Left renal pelvis (tissue), 4 donors: ENCODE data around the gene PTGR3. TPM values are rescaled to one million over a fixed set of nuclear protein-coding genes. Genes with fewer than 3 reads are reported as not detected.

Source experiments
- DNase-seq, 4 donors: peaks; one replicate each; pipeline ENCODE4 v3.0.0-alpha.2; 2013; ENCODE audit warnings: low read depth in 4 of 4, low spot score in 3 of 4
- polyA plus RNA-seq, 4 donors: library from polyadenylated mRNA; unstranded; fragments of 120-200 nt; gene quantifications; one replicate each; pipeline ENCODE4 v1.2.1, GENCODE V29; 2013; ENCODE audit not compliant: insufficient read length in 4 of 4

PTGR3 gene, protein sequence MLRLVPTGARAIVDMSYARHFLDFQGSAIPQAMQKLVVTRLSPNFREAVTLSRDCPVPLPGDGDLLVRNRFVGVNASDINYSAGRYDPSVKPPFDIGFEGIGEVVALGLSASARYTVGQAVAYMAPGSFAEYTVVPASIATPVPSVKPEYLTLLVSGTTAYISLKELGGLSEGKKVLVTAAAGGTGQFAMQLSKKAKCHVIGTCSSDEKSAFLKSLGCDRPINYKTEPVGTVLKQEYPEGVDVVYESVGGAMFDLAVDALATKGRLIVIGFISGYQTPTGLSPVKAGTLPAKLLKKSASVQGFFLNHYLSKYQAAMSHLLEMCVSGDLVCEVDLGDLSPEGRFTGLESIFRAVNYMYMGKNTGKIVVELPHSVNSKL
- polyA plus RNA-seq, result 10 to 100 TPM; 25.8 to 44.6 (median 42.1) TPM

DNA sequence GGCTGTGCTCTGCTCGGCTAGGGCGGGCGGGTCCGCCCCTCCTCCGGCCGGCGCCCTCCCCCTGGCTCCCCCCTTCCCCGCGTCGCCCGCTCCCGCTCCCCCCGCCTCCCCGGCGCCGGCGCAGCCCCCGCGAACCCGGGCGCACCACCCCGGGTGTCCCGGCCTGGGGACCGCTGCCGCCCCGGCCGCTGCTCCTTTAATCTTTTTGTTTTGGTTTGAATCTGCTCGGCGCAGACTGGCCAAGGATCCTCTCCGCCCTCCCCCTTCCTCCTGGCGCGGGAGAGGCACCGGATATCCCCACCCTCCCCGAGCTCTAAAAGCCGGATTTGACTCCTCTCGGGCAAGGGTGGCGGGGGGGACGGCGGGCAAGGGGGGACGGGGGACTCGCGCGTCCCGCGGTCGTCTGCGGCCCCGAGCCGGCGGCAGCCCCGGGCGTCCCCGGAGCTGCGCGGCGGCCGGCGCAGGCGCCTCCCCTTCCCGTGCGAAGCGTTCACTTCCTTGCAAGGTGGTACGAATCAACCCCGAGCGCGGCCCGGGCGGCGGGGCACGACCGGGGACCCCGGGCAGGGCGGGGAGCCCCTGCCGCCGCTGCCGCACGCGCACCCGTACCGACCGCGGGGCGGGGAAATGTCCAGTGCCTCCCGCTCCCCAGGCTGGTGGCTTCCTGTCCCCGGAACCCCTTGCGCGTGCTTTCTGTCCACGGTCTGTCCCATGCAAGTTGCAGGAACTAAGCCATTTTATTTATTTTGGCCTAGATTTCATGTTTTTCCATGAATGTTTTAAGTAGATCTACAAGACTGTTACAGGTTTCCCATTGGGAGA lies at the start of gene PTGR3:
Gene PTGR3 (minus strand): TSS at position 11 of the 822 bp plus-strand sequence. CDS start 81 bp downstream, outside the sequence.
- no peak for DNase-seq

DNA sequence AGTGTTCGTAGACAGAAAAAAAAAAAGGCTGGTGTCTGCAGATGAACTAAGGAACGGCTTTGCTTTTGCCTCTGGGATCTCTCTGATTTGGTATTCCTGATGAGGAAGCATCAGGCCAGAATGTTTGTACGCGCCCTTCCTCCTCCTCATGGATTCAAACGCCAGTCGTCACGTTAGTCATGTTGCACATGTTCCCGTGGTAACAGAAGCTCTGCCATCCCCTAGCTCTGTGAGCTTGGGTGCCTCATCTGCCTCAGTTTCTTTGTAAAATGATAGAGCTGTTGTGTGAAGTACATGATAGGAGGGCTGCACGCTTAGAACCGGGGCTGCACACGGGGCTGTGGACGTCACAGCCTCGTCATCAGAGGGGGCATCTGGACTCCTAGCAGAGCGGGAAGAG lies 48.7 kb upstream of the PTGR3 start:
- no peak for DNase-seq

DNA sequence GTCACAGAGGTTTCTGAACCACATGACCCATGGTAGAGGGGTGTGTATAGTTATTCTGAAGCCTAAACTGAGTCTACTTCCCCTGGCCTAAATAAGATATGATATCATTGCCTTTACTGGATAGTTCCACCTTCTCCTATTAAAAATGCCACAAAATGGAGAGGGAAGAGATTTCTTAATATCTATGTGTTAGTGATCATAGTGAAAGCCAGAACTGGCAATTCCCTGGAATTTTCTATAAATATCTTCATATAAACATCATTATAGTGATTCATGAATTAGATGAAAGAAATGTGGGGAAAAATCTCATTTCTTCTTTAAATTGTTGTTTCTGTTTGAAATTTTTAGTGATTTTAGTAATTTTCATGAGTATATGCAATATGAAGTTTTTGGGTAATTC lies 47.4 kb upstream of the PTGR3 start:
- no peak for DNase-seq

DNA sequence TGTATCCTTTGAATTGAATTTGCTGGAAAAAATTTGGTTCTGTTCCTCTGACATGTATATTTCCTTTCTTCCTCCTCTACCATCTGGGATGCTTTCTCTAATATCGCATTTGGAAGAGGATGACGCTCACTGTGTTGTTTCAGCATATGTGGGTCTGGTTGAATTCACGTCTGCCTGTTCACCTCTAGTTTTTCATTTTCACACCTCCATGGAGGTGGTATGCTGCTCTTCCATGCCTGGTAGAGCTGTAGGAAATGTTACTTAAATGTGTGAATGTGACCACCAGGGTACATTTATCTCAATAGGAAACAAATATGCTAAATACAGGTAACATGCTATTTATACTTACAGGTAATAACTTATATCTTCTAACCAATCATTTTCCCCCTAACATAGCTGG lies 46.2 kb upstream of the PTGR3 start:
- DNase-seq, result no peak

DNA sequence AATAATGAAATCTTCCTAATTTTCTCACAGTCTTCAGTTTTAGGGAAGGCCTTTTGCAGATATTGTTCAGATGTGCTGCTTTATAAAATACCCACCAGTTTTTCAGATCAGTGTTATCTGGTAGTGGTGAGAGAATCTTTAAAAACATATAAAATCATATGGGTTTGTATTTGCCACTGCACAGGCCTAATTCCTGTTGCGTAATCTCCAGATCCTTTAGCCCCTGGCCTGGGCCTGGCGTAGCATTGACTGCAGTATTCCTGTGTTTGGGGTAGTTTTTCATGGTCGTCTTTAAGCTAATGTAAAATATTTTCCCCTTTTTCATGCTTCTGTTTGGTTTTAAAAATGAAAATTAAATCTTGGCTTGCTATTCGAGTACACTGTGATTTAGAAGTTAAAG lies 44.8 kb upstream of the PTGR3 start:
- DNase-seq, result no peak

DNA sequence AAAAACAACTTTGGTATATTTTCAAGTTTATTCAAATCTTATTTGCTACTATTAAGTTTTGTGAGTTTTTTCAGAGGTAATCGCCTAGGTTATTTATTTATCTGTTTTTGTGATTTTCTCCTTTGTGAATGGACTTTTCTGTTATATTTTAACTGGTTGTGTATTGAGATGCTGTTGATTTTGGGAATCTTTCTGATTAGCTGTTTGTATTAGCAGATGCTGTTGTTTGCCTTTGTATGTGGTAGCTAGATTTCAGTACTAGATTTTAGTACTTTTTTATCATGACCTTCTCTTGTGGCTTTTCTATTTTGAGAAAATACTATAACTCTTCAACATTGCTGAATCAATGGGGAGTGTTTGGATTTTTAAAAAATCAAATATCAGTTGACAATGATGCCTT lies 44.1 kb upstream of the PTGR3 start:
- no peak for DNase-seq

DNA sequence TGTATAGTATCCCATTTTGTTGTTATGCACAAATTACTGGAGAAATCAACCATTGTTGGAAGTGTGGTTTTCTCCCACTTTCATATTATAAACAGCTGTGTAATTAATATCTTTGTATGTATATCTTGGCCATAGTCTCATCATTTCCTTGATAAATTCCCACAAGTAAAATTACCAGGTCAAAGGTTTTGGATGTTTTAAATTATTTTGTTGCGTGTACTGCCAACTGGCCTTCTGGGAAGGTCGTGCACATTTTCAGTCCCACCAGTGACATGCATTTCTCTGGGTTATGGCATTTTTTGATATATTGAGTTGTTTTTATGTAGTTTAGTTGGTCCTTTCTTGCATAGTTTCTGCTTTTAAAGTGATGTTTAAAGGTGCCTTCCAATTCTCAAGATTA lies 43.2 kb upstream of the PTGR3 start:
- DNase-seq, result no peak

DNA sequence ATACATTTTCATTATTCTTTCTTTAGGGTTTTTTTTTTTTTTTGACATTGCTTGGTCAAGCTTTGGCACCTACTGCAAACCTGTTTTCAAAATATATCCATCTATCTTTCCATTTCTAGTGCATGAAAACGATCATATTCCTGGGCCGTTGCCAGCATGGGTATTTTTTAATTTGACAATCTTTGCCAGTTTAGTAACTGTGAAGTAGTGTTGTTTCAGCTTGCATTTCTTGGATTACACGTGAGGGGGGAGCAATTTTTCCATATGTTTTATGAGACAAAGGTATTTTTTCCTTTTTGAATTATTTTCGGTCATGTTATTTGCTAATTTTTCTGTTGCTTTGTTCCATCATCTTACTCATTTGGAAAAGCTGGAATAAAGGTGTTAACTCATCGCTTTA lies 42.5 kb upstream of the PTGR3 start:
- no peak for DNase-seq

DNA sequence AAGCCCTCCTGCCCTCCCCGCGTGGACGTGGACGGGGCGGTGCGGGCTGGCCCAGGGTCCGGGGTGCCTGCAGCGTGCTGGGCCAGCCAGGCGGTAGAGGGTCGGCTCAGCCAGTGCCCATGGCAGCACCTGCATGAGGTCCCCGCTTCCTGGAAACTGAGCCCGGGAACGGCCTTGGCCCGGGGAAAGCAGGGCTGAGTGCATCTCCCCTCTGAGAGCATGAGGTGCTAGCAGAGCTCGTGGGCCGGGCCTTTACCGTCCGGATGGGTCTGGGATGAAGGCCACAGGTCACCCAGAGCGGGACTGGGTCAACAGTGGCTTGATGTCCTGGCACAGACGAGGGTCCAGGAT lies 41.5 kb upstream of the PTGR3 start:
- no peak for DNase-seq

DNA sequence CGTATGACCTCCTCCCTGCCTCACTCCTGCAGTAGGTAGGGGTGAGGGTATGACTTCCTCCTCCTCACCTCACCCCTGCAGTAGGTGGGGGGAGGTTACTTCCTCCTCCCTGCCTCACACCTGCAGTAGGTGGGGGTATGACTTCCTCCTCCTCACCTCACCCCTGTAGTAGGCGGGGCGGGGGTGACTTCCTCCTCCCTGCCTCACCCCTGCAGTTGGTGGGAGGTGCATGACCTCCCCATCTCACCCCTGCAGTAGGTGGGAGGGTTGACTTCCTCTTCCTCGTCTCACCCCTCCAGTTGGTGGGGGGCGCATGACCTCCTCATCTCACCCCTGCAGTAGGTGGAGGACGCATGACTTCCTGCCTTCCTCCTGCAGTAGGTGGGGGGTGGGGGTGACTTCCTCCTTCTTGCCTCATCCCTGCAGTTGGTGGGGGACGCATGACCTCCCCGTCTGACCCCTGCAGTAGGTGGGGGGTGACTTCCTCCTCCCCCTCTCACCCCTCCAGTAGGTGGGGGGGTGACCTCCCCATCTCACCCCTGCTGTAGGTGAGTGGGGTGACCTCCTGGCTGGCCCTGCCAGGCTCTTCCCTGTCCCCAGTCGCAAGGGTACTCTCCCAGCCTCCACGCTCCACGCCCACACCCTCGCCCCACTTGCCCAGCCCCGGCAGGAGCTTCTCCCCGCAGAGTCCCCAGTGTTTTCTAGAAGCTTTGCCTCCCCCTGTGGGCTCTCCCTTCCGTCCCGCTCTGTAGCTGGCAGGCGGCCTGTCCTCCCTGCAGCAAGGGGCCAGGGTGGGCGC lies 40.9 kb upstream of the PTGR3 start:
- DNase-seq, result no peak

DNA sequence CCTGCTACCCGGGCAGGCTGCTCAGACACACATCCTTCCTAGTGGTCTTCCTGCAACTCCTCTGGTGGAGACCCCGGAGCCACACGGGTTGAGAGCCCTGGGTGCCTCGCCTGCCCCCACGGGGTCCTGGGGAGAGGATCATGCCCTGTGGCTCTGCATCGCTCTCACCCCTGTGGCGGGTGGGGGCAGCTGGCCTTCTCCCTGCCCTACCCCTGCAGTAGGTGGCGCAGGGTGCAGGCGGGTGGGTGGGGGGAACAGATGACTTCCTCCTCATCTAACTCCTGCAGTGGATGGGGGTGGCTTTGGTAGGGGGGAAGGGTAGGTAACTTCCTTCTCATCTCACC lies 40.2 kb upstream of the PTGR3 start:
- no peak for DNase-seq

DNA sequence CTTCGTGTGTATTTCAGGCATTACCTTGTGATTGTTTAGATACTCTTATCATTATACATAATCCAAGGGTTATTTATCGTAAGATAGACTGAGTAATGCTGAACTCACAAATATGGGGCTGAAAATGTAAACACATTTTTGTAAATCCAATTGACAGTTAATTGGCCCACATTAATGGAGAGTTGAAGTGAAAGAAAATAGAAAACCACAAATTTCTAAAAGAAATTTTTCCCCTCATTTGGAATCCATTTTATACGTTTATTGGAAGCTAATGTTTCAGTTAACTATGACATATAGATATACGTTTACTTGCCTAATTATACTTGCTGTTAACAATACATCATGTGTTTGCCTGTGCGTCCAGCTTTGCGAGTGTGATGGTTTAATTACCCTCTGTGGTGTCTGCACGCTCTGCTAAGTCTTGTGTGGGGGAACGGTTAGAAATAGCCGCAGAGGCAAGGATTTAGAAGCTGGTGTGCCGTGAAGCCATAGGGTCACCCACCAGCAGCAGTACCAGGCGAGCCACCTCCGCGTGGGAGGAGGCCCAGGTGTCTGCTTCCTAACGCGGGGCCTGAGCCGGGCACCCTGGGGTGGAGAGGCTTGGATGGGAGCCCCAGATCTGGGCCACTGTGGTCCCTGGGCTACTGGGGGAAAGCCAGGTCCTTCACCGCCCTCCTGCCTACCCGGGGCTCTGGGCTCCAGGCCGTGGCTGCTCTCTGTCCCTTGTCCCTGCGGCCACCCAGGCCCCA lies 39.7 kb upstream of the PTGR3 start:
- DNase-seq, result no peak

DNA sequence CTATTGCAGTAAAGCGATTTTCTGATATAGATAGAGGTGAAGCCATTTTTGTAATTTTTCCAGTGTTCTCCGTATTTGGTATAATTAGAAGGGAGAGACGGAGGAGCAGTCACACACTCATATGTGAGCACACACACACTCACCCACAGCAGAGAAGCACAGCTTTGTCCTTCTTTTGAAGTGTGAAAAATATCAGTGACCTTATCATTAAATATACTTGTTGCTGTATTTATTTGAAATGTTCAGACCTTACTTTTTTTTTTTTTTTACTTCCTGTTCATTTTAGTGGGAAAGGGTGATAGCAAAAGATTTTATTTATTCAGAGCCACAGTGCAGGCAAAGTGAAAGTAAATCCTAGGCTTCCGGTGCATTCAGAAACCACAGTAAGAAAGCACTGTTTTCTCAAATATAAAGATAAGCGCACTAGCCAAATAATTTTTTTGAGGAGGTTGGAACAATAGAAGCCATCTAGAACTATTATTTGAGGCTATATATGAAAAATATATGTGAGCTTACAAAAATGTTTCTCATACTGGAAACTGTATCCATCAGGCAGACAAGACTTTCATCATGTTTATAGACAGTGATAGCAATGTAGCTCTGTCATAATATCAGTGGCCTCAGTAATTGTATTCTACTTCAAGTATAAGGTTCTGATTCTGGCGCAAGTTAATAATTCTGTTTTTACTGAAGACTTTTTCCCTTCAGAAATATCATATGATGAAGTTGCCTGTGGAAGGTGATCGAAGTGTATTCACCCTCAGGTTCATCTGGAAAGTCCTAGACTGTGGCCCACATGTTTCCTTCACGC lies 38.9 kb upstream of the PTGR3 start:
- no peak for DNase-seq

DNA sequence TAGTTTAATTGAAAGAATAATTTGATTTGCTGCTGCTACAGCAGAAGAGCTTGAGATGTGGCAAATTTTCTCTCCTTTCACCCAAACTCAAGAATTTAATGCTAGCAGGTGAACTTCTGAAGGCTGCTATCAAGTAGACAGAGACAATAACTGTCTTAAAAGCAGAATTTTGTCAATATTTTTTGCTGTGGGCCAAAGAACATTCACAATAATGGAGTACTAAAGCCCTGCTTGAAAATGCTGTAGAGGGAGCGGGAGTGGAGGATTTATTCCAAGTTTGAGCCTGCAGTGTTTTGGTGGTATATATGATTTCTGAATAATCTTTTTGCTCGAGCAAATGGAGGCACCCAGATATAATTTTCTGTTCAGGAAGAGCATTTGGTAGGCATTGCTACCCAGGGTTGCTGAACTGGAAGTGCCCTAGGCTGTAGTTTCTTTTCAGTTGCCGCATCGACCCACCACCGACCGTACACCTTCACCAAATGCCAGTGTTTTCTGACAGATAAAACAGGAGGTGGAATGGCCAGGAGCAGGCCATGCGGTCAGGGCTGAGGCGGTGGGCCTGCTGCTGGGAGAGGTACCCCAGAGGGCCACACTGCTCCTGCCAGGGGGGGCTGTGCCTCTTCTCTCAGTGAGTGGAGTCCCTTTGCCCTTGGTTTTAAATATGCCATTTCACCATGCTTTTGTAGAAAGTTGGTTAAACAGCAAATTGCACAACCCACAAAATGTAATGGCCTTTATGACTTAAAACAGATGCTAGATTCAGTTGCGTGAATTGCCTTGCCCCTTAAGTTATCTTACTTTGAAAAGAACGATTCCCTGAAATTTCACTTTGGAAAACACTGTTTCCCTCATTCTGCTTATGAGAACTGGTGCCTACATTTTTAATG lies 38.0 kb upstream of the PTGR3 start:
- no peak for DNase-seq

DNA sequence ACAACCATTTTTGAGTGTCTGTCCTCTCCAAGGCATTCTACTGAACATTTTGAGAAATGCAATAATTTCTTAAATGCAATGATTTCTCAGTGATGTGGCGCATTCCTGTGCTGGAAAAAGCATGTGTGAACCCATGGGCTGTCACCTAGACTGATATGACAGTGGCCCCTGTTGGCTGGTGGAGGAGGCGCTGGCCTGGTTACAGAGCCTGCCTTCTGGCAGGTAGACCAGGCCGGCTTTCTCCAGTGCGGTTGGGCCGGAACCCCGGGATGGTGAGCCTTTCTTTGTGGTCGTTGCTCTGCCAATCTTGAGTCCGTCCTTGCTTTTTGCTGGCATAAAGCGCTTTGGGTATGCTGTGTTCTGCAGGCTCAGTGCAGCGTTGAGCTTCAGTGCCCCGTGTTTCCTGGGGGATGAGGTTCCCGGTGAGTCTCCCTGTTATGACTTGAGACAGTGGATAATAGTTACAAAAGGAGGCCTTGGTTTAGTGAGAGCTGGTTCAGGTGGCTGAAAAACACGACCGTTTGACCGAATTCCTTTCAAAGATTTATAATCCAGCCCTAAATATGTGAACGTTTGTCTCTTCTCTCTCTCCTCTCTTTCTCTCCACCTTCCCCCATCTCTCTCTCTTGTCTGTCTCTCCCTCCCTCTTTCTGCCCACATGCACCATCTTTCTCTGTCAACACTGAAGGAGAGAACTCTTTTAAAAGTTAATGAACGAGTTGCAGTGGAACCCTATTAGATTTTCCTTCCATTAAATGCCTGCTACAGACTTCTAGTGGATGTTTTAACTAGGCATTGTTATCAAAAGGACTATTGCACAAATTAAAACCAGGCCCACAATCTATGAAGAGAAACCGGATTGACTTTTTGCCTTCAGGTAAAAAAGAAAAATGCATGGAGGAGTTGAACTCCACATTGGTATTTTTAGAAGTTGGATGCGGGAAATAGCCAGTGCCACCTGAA lies 35.7 kb upstream of the PTGR3 start:
- no peak for DNase-seq

DNA sequence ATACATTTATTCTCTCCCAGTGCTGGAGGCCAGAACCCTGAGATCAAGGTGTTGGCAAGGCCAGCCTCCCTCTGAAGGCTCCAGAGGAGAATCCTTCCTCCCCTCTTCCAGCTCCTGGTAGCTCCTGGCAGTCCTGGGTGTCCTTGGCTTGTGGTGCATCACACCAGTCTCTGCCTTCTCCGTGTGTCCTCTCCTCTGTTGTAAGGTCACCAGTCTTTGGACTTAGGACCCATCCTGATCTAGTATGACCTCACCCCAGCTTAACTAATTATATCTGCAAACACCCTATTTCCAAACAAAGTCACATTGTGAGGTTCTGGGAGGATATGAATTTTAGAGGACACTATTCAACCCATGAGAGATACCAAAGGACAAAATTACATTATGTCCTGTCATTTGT lies 32.8 kb upstream of the PTGR3 start:
- DNase-seq, result no peak

DNA sequence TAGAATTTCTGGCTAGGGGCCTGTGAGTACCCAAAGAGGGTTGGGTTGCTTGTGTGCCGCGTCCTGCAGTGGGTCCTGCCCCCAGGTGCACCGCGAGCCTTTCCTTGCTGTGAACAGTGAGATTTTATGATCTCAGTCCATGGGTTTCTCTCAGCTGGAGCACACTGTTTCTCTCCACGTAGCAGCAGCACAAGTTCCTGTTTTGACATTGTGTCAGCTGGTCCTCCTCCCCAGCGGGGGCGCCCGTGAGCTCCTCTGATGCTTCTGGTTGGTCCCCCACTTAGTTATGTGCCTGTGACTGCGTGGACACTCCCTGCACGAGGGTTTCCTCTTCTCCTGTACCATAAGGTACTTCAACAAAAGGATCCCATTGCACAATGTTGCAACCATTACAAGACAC lies 31.5 kb upstream of the PTGR3 start:
- no peak for DNase-seq

DNA sequence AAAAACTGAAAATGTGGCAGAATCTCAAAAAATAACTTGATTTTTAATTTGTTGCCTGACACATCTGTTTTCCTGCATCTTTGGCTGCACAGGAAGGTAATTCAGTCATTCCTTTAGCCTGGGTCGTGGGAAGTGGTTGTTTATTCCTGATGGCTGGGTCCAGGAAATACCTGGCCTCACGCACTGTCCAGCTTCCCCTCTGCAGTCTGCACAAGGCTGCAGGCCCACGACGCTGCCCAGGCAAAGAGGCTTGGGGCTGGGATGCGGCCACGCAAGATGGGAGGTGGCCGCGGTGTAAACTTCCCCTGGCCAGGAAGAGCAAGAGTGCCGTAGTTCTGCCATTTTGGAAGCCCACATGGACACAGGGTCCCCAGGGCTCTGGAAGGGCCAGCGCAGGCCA lies 29.8 kb upstream of the PTGR3 start:
- DNase-seq, result no peak
